HG03439 (cell line): ENCODE measurements around the gene SF3B6.
"Not testable (repeated sequence)": the region's sequence is repeated elsewhere in the genome, so short reads cannot be mapped to it uniquely, and the experiment has no call there.

ENCODE experiments used
- ATAC-seq: cut with Tn5 transposase; IDR thresholded peaks from one replicate; pipeline ENCODE4 v1.9.1; 2021; ENCODE audit warnings: mild to moderate bottlenecking, moderate library complexity; ENCODE audit not compliant: unreplicated experiment

SF3B6 gene

GRCh38 chr2:24095171-24095677 lies 19.1 kb upstream of the SF3B6 start:
- not testable (repeated sequence) for ATAC-seq

- ATAC-seq: not testable (repeated sequence)
These were observed 17.1 kb upstream of the SF3B6 start for GRCh38 chr2:24093270-24093669.

GRCh38 chr2:24088821-24089359 lies 12.8 kb upstream of the SF3B6 start:
- no peak for ATAC-seq

GRCh38 chr2:24087032-24087431 lies 10.9 kb upstream of the SF3B6 start:
- ATAC-seq: no peak

GRCh38 chr2:24086241-24086640 lies 10.1 kb upstream of the SF3B6 start:
- ATAC-seq: no peak

- no peak for ATAC-seq
These were observed 9.0 kb upstream of the SF3B6 start for GRCh38 chr2:24085200-24085489.

- ATAC-seq: peak; percentile 85
These were observed 8.5 kb upstream of the SF3B6 start, which contains the start of gene TP53I3 for GRCh38 chr2:24084386-24085199. TSS of gene TP53I3 (minus strand) at chr2:24084834. CDS start at chr2:24084326, 508 bp downstream.

GRCh38 chr2:24083567-24084385 lies 7.7 kb upstream of the SF3B6 start:
- ATAC-seq: peak; percentile 68

- ATAC-seq: no peak
These were observed 6.9 kb upstream of the SF3B6 start for GRCh38 chr2:24082787-24083566.

- no peak for ATAC-seq
These were observed 4.6 kb upstream of the SF3B6 start for GRCh38 chr2:24080701-24081100.

- no peak for ATAC-seq
These were observed 1.8 kb upstream of the SF3B6 start for GRCh38 chr2:24077879-24078278.

- no peak for ATAC-seq
These were observed 1.4 kb upstream of the SF3B6 start for GRCh38 chr2:24077535-24077877.

- ATAC-seq: peak; percentile 7
These were observed 866 bp upstream of the SF3B6 start for GRCh38 chr2:24076849-24077534.

- no peak for ATAC-seq
These were observed 867 bp downstream of the SF3B6 start for GRCh38 chr2:24075259-24075658.

- no peak for ATAC-seq
These were observed 2.3 kb downstream of the SF3B6 start for GRCh38 chr2:24073816-24074215.

- ATAC-seq: no peak
These were observed 3.9 kb downstream of the SF3B6 start for GRCh38 chr2:24072259-24072658.

- ATAC-seq: no peak
These were observed 10.8 kb downstream of the SF3B6 start for GRCh38 chr2:24065341-24065740.

- no peak for ATAC-seq
These were observed 17.4 kb downstream of the SF3B6 start for GRCh38 chr2:24058564-24059271.

GRCh38 chr2:24055750-24056149 lies 20.4 kb downstream of the SF3B6 start:
- ATAC-seq: no peak
